Keratinocyte (primary cell): Measurements from ENCODE around the gene NETO2. TPM values are rescaled to one million over a fixed set of nuclear protein-coding genes. Genes with fewer than 3 reads are reported as not detected.
A peak's percentile ranks its signal among the peaks of the same experiment; 100 is the strongest.

ENCODE experiments used
- DNase-seq: peaks from one replicate; pipeline ENCODE4 v3.0.0-alpha.2; 2011; ENCODE audit warnings: low read depth, missing footprints, low spot score
- FAIRE-seq: peaks from 2 replicates; lab custom pipeline; 2011; peaks lifted over from hg19 to GRCh38; lab: Jason Lieb, UNC
- H2AFZ ChIP-seq: 2 replicates; pipeline ENCODE4 v1.6.0; 2012; ENCODE audit warnings: low read length, control low read depth, inconsistent platforms; ENCODE audit not compliant: control insufficient read depth
- H3K27ac ChIP-seq: 2 replicates; pipeline ENCODE4 v1.5.1; 2011; ENCODE audit warnings: low read length; ENCODE audit not compliant: control insufficient read depth, insufficient read depth
- H3K27me3 ChIP-seq: 3 replicates; pipeline ENCODE4 v1.6.0; 2011; ENCODE audit warnings: low read length; ENCODE audit not compliant: control insufficient read depth, insufficient read depth; ENCODE audit errors: extremely low read depth
- H3K36me3 ChIP-seq, 2 experiments: 2 replicates in 1 of 2; 3 replicates in 1 of 2; pipeline ENCODE4 v1.5.1; 2011; ENCODE audit warnings: low read length in 2 of 2, mild to moderate bottlenecking in 1 of 2; ENCODE audit not compliant: control insufficient read depth in 2 of 2, insufficient read depth in 2 of 2; ENCODE audit errors: extremely low read depth in 1 of 2
- H3K4me1 ChIP-seq: 3 replicates; pipeline ENCODE4 v1.5.1; 2011; ENCODE audit warnings: low read length; ENCODE audit not compliant: control insufficient read depth, insufficient read depth; ENCODE audit errors: extremely low read depth
- H3K4me2 ChIP-seq: 3 replicates; pipeline ENCODE4 v1.6.0; 2011; ENCODE audit warnings: low read depth, low read length; ENCODE audit not compliant: control insufficient read depth, insufficient read depth; ENCODE audit errors: extremely low read depth
- H3K4me3 ChIP-seq, 3 experiments: fragments of 200-600 bp in 1 of 3; sonication (generic) in 1 of 3; 2 replicates in 2 of 3; 3 replicates in 1 of 3; pipeline ENCODE4 v1.5.1; 2011 to 2016; ENCODE audit warnings: low read length in 3 of 3, mild to moderate bottlenecking in 3 of 3, control low read depth in 2 of 3, inconsistent platforms in 1 of 3, low read depth in 1 of 3, mixed read lengths in 1 of 3, mixed run types in 1 of 3, moderate library complexity in 1 of 3; ENCODE audit not compliant: control insufficient read depth in 2 of 3, insufficient read depth in 2 of 3; ENCODE audit errors: extremely low read depth in 1 of 3
- H3K79me2 ChIP-seq: 2 replicates; pipeline ENCODE4 v1.6.0; 2012; ENCODE audit warnings: low read length; ENCODE audit not compliant: control insufficient read depth, insufficient read depth
- H3K9ac ChIP-seq: 3 replicates; pipeline ENCODE4 v1.6.0; 2011; ENCODE audit warnings: low read length; ENCODE audit not compliant: control insufficient read depth, insufficient read depth; ENCODE audit errors: extremely low read depth
- H3K9me1 ChIP-seq: 3 replicates; pipeline ENCODE4 v1.6.0; 2011; ENCODE audit warnings: low read length; ENCODE audit not compliant: control insufficient read depth, insufficient read depth; ENCODE audit errors: extremely low read depth
- H3K9me3 ChIP-seq: 2 replicates; pipeline ENCODE4 v1.5.1; 2012; ENCODE audit warnings: low read depth, low read length; ENCODE audit not compliant: control insufficient read depth
- H4K20me1 ChIP-seq: 3 replicates; pipeline ENCODE4 v1.6.0; 2011; ENCODE audit warnings: low read length; ENCODE audit not compliant: control insufficient read depth, insufficient read depth; ENCODE audit errors: extremely low read depth
- EZH2 ChIP-seq: IDR thresholded peaks from one replicate; pipeline ENCODE4 v1.6.1; 2012; ENCODE audit warnings: inconsistent platforms, mild to moderate bottlenecking, low read length, moderate library complexity
- dilution Hi-C: fragments of 300-500 bp; cut with MboI; formaldehyde crosslinking; loops from one replicate; pipeline ENCODE4 v1.7.0; 2020; ENCODE audit warnings: low sequenced_read_pairs; ENCODE audit not compliant: extremely low pct_ligation_motif_present
- polyA plus RNA-seq, 5 experiments: library from polyadenylated mRNA; depleted of rRNA in 3 of 5; stranded (reverse) in 3 of 5; stranded (forward) in 1 of 5; unstranded in 1 of 5; fragments of >200 nt; gene quantifications; 1 replicate in 1 of 5; 2 replicates in 3 of 5; 3 replicates in 1 of 5; pipeline versions ENCODE4 v1.2.1 to v1.2.3, GENCODE V29; 2011 to 2012; ENCODE audit warnings: missing spikeins in 2 of 5, low read depth in 1 of 5, low replicate concordance in 1 of 5
- TF ChIP-seq, protein P1 (sequence below), 3 experiments: IDR thresholded peaks in 1 of 3; conservative IDR thresholded peaks in 1 of 3; optimal IDR thresholded peaks in 1 of 3; 2 replicates in 2 of 3; 3 replicates in 1 of 3; pipeline versions ENCODE3 to v1.5.1; 2011; ENCODE audit warnings: low read length in 3 of 3, mild to moderate bottlenecking in 3 of 3, moderate library complexity in 2 of 3, control low read depth in 1 of 3, inconsistent platforms in 1 of 3; ENCODE audit not compliant: insufficient read depth in 2 of 3; ENCODE audit errors: extremely low read depth in 1 of 3

The NETO2 gene
- polyA plus RNA-seq, 1 donor (not counting 4 experiments of a cell fraction or from before 2014, with no cell fraction given), result 74.4 TPM

DNA sequence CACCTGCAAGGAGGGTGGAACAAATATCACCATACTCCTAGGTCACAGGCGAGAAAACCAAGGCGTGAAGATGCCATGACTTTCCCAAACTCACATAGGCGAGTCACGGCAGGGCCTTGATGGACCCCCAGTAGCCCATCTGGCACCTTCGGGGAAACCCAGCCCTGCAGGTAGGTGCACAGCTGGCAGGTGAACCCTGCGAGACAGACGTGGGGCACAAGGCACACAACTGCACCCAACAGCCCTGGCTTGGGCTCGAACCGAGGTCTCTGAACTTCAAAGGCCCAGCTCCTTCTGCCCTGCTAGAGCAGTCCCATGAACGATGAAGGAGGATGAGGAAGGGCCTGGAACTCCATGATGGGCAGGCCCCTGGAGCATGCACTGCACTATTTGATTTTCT is 92.7 kb downstream of the NETO2 start:
- Histone ChIP-seq H3K4me3 (no peak overlapping the region), H2AFZ (no peak overlapping the region), H3K9ac (no peak overlapping the region), H3K9me3 (no peaks in the 10 kb centered on the region), H3K27me3 (no peaks in the 10 kb centered on the region), H3K36me3 (no peaks in the 10 kb centered on the region), H3K9me1 (no peaks in the 10 kb centered on the region), H3K4me2 (no peak overlapping the region), H3K4me1 (no peaks in the 10 kb centered on the region), H3K79me2 (no peaks in the 10 kb centered on the region), H4K20me1 (no peaks in the 10 kb centered on the region), H3K27ac (no peak overlapping the region)
- TF ChIP-seq, protein P1, sequence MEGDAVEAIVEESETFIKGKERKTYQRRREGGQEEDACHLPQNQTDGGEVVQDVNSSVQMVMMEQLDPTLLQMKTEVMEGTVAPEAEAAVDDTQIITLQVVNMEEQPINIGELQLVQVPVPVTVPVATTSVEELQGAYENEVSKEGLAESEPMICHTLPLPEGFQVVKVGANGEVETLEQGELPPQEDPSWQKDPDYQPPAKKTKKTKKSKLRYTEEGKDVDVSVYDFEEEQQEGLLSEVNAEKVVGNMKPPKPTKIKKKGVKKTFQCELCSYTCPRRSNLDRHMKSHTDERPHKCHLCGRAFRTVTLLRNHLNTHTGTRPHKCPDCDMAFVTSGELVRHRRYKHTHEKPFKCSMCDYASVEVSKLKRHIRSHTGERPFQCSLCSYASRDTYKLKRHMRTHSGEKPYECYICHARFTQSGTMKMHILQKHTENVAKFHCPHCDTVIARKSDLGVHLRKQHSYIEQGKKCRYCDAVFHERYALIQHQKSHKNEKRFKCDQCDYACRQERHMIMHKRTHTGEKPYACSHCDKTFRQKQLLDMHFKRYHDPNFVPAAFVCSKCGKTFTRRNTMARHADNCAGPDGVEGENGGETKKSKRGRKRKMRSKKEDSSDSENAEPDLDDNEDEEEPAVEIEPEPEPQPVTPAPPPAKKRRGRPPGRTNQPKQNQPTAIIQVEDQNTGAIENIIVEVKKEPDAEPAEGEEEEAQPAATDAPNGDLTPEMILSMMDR (optimal IDR thresholded peaks at IDR 0.05 in 1 of 3, IDR thresholded peaks at IDR 0.05 in 1 of 3, conservative IDR thresholded peaks at IDR 0.05 in 1 of 3; ENCODE audit: extremely low read depth in 1 of 3, insufficient read depth in 2 of 3, low read length in 3 of 3), result no peak
- TF ChIP-seq EZH2, result no peak
- dilution Hi-C loops, result no loop called here
- no peak for FAIRE-seq
- no peak for DNase-seq

DNA sequence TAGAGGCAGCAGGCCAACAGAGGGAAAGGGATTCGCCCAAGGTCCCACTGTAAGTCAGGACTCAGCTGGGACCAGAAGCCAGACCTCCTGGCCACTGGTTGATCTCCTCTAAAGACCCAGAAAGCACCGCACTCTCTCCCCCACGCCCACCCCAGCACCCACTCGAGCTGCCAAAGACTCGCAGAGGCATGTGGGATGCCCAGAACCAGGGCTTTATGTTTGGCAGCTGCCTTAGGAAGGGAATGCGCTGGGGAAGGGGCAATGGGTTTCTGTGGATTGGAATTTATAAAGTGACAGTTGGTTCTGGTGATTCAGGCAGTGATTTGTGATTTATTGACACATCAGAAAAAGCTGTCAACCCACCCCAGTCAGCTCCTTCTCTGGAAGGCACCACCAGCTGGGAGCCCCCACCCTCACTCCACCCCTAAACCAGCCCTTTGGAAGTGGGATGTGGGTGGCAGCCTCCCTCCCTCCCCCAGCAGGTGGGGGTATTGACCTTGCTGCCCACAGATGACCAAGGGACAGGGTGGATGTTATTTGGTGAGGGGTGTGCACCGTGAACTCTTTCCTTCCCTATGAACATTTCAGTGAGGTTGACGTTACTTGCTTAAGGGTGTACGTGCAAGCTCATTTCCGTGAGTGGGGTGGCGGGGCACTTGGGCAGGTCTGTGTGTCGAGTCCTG is 93.7 kb downstream of the NETO2 start:
- H3K27me3 ChIP-seq, result no peaks in the 10 kb centered on the region
- no peaks in the 10 kb centered on the region for H4K20me1 ChIP-seq
- H3K9me1 ChIP-seq, result no peaks in the 10 kb centered on the region
- H3K4me1 ChIP-seq, result no peaks in the 10 kb centered on the region
- H3K9me3 ChIP-seq, result no peaks in the 10 kb centered on the region
- H3K79me2 ChIP-seq, result no peaks in the 10 kb centered on the region
- H3K4me2 ChIP-seq, result no peak overlapping the region
- H3K4me3 ChIP-seq, result no peak overlapping the region
- H2AFZ ChIP-seq, result no peak overlapping the region
- H3K9ac ChIP-seq, result no peak overlapping the region
- FAIRE-seq (no peak), DNase-seq (no peak)
- dilution Hi-C loops, result no loop called here
- H3K36me3 ChIP-seq, result no peaks in the 10 kb centered on the region
- TF ChIP-seq EZH2, result no peak
- TF ChIP-seq, protein P1 (optimal IDR thresholded peaks at IDR 0.05 in 1 of 3, IDR thresholded peaks at IDR 0.05 in 1 of 3, conservative IDR thresholded peaks at IDR 0.05 in 1 of 3; ENCODE audit: extremely low read depth in 1 of 3, insufficient read depth in 2 of 3, low read length in 3 of 3), result peak in 1 of 3 experiments; percentile 33
- no peak overlapping the region for H3K27ac ChIP-seq
